ENCODE data around the gene NCR2.

Gene NCR2

DNA sequence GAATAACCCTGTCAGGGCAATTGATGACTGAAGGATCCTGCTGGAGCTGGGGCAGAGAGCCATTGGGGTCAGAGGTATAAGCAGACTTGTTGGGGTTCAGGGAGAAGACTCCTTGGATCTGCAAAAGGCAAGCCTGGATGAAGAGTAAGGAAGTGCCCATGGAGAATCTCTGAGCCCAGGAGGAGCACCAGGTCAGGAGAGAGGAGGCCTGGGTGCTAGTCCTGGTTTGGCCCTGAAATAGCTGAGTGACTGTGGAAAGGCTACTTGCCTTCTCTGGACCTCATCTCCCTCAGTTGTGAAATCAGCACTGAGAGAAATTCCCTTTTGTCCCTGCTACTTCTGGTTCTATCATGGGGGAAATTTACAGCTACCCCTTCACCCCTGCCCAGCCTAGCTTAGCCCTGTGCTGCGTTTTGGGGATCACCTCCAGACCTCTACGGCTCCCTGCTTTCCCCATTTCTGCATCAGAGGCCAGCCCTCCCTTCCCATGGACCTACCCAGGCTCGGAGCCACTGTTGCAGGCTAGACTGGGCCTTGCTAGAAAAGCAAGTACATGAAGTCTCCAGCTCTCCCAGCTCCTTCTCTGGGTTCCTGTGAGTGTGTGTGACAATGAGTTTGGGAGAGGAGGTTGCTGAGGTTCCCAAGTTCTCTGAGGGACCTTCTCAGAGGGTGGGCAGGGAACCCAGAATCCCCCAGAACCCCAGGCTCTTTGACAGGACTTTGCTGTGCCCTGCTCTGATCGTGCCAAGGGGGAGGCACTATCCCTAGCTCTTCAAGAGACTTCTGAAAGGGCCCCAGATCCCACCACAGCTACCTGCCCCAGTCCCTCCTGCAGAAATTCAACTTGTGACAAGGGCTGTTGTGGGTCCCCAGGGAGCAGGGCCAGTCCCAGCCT is 2.3 kb upstream of the NCR2 start:
- TF ChIP-seq CTCF (conservative IDR thresholded peaks at IDR 0.05): no peak
- no peak overlapping the region for H3K27ac ChIP-seq

DNA sequence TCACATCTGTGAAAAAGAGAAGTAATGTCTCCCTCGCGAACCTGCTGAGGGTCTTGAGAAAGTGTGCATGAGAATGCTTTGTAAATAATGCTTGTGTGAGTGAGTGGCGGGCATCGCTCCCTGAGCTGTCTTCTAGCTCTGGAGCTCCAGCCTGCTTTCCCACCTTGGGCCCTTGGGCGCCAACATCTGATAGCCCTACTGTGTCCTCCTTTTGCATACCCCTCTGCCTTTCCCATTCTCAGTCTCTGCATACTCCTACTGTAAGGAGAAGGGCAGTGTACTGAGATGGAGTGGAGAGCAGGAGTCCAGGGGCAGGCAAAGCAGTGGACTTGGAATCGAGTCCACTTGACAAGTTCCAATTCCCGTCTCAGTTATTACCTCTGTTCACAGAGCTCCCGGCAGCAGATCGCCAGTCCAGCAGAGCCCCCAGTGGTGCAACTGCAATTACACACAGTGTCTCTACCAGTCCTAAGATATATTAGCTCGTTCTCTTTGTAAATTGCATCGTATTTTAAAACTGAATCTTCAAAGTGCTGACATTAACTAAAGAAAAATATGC is 847 bp upstream of the NCR2 start:
- H3K27ac ChIP-seq: no peak overlapping the region

DNA sequence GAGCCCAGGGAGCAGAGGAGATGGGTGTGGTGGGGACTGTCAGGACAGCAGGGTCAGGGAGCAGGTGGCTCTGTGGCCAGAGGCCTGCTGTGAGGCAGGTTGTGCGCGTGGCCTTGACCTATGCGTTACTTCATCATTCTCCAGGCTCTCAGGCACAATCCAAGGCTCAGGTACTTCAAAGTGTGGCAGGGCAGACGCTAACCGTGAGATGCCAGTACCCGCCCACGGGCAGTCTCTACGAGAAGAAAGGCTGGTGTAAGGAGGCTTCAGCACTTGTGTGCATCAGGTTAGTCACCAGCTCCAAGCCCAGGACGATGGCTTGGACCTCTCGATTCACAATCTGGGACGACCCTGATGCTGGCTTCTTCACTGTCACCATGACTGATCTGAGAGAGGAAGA is 535 bp downstream of the NCR2 start:
- TF ChIP-seq CTCF (conservative IDR thresholded peaks at IDR 0.05): no peak

More for the DNA sequence above, 847 bp upstream of the NCR2 start:
- TF ChIP-seq CTCF (conservative IDR thresholded peaks at IDR 0.05): peak; percentile 29; the same call in 1 of the 2 replicates

DNA sequence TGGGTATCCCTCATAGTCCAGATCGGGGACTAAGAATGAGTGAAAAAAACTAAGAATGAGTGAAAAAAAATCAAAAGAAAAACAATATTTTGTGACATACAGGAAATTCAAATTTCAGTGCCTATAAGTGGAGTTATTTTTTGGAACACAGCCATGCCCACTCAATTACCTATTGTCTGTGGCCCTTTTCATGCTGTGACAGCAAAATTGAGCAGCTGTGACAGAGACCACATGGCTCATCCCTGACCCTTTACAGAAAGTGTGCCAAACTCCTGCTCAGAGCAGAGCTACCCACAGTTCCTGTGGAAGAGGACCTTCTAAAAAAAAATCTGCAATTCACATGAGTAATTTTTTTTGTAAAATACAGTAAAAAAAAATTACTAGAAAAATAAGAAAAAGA is 1.4 kb downstream of the NCR2 start:
- TF ChIP-seq CTCF (conservative IDR thresholded peaks at IDR 0.05): no peak
- no peak overlapping the region for H3K27ac ChIP-seq

More for the DNA sequence above, 535 bp downstream of the NCR2 start:
- no peak overlapping the region for H3K27ac ChIP-seq

- no peak overlapping the region for H3K27ac ChIP-seq
- TF ChIP-seq CTCF (conservative IDR thresholded peaks at IDR 0.05): no peak
Observed at GRCh38 chr6:41337709-41338108, 2.3 kb downstream of the NCR2 start.

GRCh38 chr6:41338659-41339058 is 3.3 kb downstream of the NCR2 start:
- no peak for TF ChIP-seq CTCF (conservative IDR thresholded peaks at IDR 0.05)

GRCh38 chr6:41341580-41341979 is 6.2 kb downstream of the NCR2 start:
- H3K27ac ChIP-seq: no peak overlapping the region
- TF ChIP-seq CTCF (conservative IDR thresholded peaks at IDR 0.05): no peak

More at GRCh38 chr6:41338659-41339058, 3.3 kb downstream of the NCR2 start:
- H3K27ac ChIP-seq: no peak overlapping the region
